NCI-H187 treated with DMSO at 0.1 percent for 48 hours (cell line): ENCODE data around the gene ALOX15B.
"Not testable (repeated sequence)": the region's sequence is repeated elsewhere in the genome, so short reads cannot be mapped to it uniquely, and the experiment has no call there.

Experiments
- DNase-seq: peaks from one replicate; lab custom pipeline; 2025; lab: John Stamatoyannopoulos, UW

The ALOX15B gene

DNA sequence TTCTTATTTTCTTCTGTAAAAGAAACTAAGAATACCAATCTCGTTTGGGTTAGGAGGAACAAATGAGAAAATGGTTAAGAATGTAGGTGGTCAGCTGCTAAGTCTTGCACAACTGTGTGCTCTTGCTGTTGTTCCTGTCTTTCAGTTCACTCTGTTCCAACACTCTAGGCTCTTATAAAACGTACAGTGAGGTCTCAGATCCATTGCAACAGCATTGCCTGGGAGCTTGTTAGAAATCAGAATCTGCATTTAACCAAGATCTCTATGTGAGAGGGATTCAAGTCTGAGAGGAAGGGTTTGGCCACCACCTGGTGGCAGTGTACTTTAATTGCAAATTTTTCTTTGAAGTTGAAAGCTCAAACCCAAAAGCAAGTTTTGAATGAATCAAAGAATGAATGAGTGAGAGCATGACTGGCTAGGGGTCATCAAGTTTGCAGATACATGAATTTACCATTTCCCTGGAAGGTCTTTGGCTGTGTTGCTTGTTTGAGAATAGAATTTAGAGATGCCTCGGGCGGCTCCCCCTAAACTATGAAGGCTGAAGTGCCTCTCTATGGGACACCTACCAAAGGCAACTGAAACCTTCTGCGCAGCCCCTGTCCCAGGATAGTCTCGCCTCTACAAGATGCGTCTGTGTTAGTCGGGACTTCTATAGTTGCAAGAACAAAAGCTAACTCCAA lies 2.5 kb downstream of the ALOX15B start:
- DNase-seq = no peak

DNA sequence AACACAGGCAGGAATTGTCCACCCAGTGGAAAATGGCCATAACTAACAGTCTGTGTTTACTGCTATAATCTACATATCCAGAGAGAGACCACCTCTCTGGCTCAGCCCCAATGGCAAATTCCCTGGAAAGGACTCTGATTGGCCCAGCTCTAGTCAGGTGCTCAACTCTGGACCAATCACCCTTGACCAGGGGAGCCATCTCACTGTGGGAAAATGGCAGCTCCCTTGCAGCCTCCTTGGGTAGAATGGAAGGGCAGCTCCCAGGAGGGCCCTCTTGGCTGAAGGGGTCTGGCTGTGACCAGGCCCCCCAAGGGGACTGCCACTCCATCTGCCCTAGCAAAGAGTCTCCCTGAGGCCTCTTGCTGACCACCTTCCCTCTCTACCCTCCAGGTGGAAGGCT lies 3.1 kb downstream of the ALOX15B start:
- no peak for DNase-seq

DNA sequence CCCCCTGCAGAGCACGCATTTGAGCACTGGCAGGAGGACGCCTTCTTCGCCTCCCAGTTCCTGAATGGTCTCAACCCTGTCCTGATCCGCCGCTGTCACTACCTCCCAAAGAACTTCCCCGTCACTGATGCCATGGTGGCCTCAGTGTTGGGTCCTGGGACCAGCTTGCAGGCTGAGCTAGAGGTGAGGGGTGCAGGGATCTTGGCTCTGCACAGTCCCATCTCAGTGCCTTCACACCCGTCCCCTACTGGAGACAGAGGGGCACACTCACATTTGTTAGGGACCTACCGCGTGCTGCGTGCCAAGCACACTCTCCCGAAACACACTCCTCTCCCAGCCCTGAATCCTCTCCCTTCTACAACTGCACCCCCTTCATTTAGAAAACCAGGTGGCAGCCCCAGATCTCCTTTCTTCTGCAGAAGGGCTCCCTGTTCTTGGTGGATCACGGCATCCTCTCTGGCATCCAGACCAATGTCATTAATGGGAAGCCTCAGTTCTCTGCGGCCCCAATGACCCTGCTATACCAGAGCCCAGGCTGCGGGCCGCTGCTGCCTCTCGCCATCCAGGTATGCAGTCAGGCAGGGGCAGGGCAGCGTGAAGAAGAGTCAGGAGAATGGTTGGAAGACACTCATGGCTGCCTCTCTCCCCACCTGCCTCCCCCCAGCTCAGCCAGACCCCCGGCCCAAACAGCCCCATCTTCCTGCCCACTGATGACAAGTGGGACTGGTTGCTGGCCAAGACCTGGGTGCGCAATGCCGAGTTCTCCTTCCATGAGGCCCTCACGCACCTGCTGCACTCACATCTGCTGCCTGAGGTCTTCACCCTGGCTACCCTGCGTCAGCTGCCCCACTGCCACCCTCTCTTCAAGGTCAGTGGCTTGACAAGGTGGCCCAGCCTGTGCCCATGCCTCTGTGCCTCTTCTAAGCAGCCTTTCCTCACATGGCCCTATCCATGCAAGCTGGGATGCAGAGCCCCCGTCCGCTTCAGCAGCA lies 6.3 kb downstream of the ALOX15B start:
- no peak for DNase-seq

DNA sequence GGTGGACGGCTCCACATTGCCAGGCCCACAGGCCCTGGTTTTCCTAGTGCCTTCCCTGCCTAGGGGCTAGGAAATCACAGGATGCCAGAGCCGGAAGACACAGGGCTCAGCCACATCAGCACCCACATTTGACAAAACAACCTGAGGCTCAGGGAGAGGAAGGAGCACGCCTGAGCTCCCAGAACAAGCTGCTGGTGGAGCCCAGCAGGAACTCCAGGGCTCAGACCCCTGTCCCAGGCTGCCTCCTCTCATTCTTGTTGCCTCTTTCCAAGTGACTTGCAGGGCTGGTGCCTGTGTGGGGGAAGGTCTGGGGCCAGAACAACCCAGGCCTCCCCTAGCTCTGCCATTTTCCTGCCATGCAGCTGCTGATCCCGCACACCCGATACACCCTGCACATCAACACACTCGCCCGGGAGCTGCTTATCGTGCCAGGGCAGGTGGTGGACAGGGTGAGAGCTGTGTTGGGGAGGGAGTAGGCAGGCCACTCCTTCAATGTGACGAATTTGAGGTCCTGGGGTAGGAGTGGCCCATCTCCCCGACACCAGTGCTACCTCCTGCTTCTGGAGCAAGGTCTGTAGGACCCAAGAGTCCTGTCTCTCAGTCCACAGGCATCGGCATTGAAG lies 7.6 kb downstream of the ALOX15B start:
- no peak for DNase-seq

DNA sequence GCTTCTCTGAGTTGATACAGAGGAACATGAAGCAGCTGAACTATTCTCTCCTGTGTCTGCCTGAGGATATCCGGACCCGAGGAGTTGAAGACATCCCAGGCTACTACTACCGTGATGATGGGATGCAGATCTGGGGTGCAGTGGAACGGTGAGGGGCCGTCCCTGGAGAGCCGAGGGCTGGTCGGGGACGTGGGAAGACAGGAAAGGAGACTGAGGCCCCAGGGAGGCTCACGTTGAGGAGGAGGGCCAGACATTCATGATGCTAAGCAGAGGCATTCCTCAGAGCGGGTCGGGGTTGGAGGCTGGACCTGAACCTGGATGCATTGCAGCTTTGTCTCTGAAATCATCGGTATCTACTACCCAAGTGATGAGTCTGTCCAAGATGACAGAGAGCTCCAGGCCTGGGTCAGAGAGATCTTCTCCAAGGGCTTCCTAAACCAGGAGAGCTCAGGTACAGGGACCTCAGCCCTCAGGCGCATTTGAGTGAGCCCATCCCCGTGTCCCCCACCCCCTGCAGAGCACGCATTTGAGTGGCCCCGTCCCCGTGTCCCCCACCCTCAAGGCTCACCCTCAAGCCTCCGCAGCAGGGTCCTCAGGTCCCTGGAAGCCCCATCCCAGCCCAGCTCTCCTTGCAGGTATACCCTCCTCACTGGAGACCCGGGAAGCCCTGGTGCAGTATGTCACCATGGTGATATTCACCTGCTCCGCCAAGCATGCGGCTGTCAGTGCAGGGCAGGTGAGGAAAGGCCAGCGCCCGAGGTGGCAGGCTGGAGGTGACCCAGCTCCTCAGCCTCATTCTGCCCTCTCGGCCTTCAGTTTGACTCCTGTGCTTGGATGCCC lies 8.3 kb downstream of the ALOX15B start:
- DNase-seq = no peak

DNA sequence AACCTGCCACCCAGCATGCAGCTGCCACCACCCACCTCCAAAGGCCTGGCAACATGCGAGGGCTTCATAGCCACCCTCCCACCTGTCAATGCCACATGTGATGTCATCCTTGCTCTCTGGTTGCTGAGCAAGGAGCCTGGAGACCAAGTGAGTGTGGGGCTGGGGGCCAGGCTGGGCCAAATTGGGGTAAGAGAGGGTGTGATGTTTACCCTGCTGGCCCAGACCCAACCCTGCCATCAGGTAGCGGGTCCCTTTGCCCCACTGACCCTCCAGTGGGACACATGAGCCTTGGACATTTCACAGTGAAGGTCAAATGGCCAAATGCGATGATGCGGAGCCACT lies 8.9 kb downstream of the ALOX15B start:
- DNase-seq = no peak

DNA sequence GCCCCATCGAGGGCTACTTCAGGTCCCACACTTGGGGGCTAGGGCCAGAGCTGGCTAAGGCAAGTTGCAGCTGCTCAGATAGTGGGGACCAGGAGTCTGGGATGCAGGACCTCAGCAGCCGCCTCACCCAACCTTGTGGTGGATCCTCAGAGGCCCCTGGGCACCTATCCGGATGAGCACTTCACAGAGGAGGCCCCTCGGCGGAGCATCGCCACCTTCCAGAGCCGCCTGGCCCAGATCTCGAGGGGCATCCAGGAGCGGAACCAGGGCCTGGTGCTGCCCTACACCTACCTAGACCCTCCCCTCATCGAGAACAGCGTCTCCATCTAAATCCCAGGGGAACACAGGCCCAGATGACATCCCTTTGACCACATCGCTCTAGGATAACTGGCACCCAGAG lies 9.4 kb downstream of the ALOX15B start:
- no peak for DNase-seq

DNA sequence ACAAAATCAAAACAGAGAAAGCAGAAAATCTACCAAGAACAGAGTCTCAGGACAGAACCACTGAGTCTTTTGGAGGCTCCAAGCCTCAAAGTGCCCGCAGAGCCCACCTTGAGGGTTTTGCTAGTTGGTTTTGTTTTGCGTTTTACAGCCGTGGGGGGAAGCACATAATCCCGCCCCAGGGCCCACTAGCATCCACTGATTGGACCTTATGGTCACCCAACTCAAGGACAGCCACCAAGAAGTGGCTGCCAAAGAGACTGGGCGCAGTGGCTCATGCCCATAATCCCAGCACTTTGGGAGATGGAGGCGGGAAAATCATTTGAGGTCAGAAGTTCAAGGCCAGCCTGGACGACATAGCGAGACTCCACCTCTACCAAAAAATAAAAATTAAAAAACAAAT lies 9.9 kb downstream of the ALOX15B start:
- DNase-seq = no peak

DNA sequence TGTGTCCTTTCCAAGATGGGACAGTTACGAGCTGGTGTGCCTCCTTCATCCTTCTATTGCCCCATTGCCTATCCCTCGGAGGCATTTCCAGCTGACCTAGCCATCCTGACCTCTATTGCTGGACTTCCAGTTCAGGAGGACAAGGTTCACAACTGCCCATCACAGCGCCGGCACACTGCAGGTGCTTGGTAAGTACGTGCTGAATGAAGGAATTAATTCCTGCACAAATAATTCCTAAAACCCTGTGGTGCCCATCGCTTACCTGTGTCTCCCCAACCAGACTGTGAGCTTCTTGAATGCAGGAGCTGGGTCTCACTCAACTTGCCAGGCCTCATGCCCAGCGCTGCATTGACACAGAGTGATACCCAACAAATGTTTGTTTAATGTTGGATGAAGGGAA lies 13.0 kb downstream of the ALOX15B start:
- no peak for DNase-seq

DNA sequence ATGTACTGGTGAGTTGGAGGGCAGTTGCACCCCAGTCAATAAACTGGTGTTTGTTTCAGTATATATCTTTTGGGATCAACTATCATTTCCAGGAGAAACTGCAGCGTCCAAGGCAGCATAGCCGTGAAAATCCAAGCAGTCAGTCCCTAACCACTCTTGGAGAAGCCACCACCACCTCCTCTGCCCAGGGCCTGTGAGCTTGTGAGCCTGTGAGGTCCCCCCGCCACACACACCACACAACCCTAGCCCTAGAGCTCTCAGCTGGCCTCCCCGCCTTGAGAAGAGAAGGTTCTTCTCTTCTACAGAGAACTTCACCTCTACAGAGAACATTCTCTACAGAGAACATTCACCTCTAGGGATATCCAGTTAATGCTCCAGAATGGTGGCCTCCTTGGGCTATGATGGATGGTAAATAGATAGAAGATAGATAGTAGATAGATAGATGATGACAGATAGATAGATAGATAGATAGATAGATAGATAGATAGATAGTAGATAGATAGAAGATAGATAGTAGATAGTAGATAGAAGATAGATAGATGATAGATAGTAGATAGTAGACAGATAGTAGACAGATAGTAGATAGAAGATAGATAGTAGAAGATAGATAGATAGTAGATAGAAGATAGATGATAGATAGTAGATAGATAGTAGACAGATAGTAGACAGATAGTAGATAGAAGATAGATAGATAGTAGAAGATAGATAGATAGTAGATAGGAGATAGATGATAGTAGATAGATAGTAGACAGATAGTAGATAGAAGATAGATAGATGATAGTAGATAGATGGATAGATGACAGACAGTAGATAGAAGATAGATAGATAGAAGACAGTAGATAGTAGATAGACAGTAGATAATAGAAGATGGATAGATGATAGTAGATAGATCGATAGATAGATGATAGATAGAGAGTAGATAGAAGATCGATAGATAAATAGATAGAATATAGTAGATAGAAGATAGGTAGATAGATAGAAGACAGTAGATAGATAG lies 13.7 kb downstream of the ALOX15B start:
- DNase-seq = no peak

DNA sequence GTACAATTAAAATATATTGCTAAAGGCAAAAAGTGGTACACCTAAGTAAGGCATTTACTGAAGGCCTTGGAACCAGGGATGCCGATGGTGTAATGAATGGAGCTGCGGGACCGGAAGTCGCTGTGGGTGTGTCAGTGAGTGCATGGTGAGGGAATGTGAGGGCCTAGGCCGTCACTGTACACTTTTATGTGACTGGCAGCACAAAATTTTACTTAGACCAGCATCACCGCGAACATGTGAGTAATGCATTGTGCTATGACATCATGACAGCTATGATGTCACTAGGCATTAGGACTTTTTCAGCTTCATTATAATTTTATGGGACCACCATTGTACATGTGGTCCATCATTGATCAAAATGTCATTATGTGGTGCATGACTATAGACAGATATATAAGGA lies 14.7 kb downstream of the ALOX15B start:
- no peak for DNase-seq

DNA sequence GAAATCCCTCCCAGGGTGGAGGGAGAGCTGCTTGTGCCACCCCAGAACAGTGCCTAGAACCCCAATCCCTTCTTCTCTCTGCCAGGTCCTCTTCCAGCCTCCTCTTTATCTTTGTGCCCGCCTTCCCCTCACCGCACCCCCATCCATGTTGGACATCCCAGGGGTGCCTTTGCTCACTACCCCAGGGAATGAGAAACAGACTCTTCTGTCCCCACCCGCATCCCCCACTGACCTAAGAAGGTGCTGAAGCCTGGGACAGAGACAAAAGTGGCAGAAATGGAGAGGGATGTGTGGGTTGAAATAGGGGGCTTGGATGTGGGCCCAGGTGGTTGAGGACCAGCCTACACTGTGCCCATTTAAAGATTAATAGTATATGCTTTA lies 17.0 kb downstream of the ALOX15B start:
- DNase-seq = no peak

DNA sequence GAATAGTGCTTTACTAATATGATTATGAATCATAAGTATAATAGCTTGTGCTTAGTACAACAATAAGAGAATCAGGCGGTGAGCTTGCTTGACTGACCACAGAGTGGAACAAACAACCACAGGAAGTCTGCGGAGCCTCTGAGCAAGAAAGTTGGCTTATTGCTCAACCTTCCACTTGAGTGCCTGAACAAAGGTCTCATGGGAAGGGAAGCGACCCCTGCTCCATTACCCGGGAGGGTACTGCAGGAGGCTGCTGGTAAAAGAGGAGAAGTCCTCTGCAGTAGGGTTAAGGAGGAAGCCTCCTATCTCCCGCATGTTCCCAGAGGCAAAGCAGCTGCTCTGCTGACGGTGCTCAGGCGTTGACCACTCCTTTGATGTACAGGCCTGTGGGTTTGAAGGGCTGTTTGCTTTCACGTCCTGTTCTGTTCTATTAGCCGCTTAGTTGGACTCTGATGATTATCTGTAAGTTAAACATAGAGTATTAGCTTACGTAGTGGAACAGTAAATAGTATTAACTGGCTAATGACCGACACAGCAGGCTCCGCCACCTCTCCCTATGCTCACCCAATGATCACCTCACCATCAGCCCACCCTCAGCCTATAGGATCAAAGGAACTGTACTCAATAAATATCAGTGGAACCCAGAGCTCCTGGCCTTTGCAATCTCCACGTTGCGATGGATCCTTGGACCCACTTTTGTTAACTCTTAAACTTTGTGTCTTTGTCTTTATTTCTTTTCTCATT lies 17.5 kb downstream of the ALOX15B start:
- no peak for DNase-seq

DNA sequence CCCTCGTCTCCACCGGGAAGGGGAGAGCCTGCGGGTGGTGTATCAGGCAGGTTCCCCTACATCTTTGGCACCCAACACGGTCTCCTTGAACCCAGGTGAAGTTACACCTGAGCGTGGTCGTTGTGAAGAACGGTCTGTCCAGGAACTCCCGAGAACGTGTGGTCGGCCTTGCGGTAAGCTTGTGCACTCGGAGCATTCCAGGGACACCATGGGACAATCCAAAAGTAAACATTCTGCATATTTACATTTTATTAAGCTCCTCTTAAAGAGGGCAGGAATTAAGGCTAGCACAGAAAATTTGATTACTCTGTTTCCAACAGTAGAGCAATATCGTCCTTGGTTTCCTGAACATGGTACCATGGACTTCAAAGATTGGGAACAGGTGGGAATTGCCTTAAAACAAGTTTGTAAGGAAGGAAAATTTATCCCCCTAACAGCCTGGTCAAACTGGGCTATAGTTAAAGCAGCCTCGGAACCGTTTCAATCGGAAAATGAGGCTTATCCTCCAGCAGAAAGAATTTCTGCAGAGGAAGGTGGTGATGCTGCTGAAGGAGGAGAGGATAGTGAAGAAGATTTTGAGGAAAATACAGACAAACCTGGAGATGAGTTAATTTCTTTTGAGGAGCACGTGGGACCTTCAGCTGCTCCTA lies 18.2 kb downstream of the ALOX15B start:
- DNase-seq = no peak

DNA sequence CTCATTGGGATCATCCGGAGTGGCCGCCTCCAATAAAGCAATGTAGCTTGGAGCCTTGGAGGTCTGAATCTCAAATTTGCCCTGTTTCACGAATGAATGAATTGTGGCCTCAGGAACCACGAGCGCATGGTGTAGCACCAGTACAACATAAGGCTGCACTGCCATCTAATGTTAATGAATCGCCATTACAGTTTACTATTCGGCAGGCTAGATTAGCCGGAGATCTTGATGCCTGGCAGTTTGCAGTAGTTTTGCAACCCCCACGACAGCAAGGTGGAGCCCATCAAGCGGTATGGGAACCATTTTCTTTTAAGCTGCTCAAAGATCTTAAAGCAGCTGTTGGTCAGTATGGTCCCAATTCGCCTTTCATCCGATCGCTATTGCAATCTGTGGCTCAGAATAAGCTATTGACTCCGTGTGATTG lies 18.8 kb downstream of the ALOX15B start:
- DNase-seq = no peak

DNA sequence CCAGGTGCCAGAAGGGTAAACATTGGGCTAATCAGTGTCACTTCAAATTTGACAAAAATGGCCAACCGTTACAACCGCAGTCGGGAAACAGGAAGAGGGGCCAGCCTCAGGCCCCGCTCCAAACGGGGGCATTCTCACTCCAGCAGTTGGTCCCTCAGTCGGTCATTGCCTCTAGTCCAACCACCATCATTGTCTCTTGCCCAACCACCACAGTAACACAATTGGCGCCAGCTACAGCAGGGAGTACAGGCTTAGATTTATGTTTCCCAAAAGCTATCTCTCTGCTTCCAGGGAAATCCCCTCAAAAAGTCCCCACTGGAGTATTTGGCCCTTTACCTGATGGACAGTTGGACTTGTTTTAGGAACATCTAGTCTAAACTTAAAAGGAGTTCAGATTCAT lies 20.3 kb downstream of the ALOX15B start:
- DNase-seq = no peak

DNA sequence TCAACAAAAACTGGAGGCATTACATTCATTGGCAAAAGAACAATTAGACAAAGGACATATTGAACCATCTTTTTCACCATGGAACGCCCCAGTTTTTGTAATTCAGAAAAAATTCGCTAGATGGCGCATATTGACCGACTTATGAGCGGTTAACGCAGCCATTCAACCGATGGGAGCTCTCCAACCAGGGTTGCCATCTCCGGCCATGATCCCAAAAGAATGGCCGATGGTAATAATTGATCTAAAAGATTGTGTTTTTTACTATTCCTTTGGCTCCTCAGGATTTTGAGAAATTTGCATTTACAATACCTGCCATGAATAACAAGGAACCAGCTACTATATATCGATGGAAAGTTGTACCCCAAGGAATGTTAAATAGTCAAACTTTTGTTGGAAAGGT lies 21.4 kb downstream of the ALOX15B start:
- no peak for DNase-seq

DNA sequence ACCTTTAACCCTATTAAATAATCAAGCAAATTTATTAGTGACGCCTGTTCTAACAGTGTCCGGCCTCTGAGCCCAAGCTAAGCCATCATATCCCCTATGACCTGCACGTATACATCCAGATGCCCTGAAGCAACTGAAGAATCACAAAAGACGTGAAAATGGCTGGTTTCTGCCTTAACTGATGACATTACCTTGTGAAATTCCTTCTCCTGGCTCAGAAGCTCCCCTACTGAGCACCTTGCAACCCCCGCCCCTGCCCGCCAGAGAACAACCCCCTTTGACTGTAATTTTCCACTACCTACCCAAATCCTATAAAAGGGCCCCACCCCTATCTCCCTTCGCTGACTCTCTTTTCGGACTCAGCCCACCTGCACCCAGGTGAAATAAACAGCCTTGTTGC lies 23.0 kb downstream of the ALOX15B start:
- DNase-seq = not testable (repeated sequence)

DNA sequence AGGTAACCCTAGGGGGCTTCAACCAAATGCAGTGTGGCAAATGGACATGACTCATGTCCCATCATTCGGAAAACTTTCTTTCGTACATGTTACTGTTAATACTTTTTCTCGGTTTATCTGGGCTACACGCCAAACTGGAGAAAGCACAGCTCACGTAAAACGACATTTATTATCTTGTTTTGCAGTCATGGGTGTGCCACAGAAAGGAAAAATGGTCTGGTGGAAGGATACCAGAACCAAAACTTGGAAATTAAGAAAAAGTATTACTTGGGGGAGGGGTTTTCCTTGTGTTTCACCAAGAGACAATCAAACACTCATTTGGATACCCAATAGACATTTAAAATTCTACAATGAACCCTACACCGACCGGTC lies 23.6 kb downstream of the ALOX15B start:
- no peak for DNase-seq
